ENCODE results near the gene ELK3.

Gene ELK3

GRCh38 chr12:96193725-96194575 lies at the start of gene ELK3:
TSS of gene ELK3 (plus strand) at chr12:96194375.
- Histone ChIP-seq H3K4me1 (ENCODE audit: control insufficient read depth in 5 of 5, insufficient read depth in 5 of 5, low read length in 5 of 5) (peaks cover 5 to 46% (median 25%) of the 10 kb centered on the region in 5 donors), H3K27ac (ENCODE audit: low read depth, low read length) (peak within 1 kb of the TSS; percentile 91), H3K9ac (ENCODE audit: low read length in 5 of 5) (peak within 1 kb of the TSS; percentile 16 to 94 (median 83)), H3K36me3 (ENCODE audit: control insufficient read depth in 5 of 5, insufficient read depth in 5 of 5, low read length in 5 of 5) (no peaks in the 10 kb centered on the region), H3K9me3 (ENCODE audit: control insufficient read depth in 5 of 5, low read length in 5 of 5) (no peaks in the 10 kb centered on the region), H3K27me3 (ENCODE audit: control insufficient read depth in 5 of 5, insufficient read depth in 4 of 5, low read length in 5 of 5) (no peaks in the 10 kb centered on the region), H3K4me3 (ENCODE audit: low read depth in 1 of 5, low read length in 5 of 5) (peak within 1 kb of the TSS; percentile 85 to 98 (median 95))

- no peaks in the 10 kb centered on the region for H3K9me3 ChIP-seq (ENCODE audit: control insufficient read depth in 5 of 5, low read length in 5 of 5)
- H3K27me3 ChIP-seq (ENCODE audit: control insufficient read depth in 5 of 5, insufficient read depth in 4 of 5, low read length in 5 of 5): peaks cover 0 to 2% (median 0%) of the 10 kb centered on the region in 5 donors
- H3K27ac ChIP-seq (ENCODE audit: low read depth, low read length): no peak overlapping the region
- no peak overlapping the region for H3K9ac ChIP-seq (ENCODE audit: low read length in 5 of 5)
- H3K4me3 ChIP-seq (ENCODE audit: low read depth in 1 of 5, low read length in 5 of 5): no peak overlapping the region
- peaks cover 0 to 11% (median 3%) of the 10 kb centered on the region in 5 donors for H3K4me1 ChIP-seq (ENCODE audit: control insufficient read depth in 5 of 5, insufficient read depth in 5 of 5, low read length in 5 of 5)
- no peaks in the 10 kb centered on the region for H3K36me3 ChIP-seq (ENCODE audit: control insufficient read depth in 5 of 5, insufficient read depth in 5 of 5, low read length in 5 of 5)
These were observed 47.4 kb upstream of the ELK3 start for GRCh38 chr12:96146747-96147146.

GRCh38 chr12:96150442-96150841 lies 43.7 kb upstream of the ELK3 start:
- no peaks in the 10 kb centered on the region for H3K36me3 ChIP-seq (ENCODE audit: control insufficient read depth in 5 of 5, insufficient read depth in 5 of 5, low read length in 5 of 5)
- H3K9me3 ChIP-seq (ENCODE audit: control insufficient read depth in 5 of 5, low read length in 5 of 5): no peaks in the 10 kb centered on the region

GRCh38 chr12:96152164-96152563 lies 42.0 kb upstream of the ELK3 start:
- Histone ChIP-seq H3K9me3 (ENCODE audit: control insufficient read depth in 5 of 5, low read length in 5 of 5) (no peaks in the 10 kb centered on the region), H3K4me3 (ENCODE audit: low read depth in 1 of 5, low read length in 5 of 5) (no peak overlapping the region), H3K9ac (ENCODE audit: low read length in 5 of 5) (no peak overlapping the region), H3K27ac (ENCODE audit: low read depth, low read length) (no peak overlapping the region), H3K27me3 (ENCODE audit: control insufficient read depth in 5 of 5, insufficient read depth in 4 of 5, low read length in 5 of 5) (peaks cover 0 to 2% (median 0%) of the 10 kb centered on the region in 5 donors), H3K36me3 (ENCODE audit: control insufficient read depth in 5 of 5, insufficient read depth in 5 of 5, low read length in 5 of 5) (no peaks in the 10 kb centered on the region), H3K4me1 (ENCODE audit: control insufficient read depth in 5 of 5, insufficient read depth in 5 of 5, low read length in 5 of 5) (no peaks in the 10 kb centered on the region)

More at GRCh38 chr12:96150442-96150841, 43.7 kb upstream of the ELK3 start:
- Histone ChIP-seq H3K4me1 (ENCODE audit: control insufficient read depth in 5 of 5, insufficient read depth in 5 of 5, low read length in 5 of 5) (no peaks in the 10 kb centered on the region), H3K27me3 (ENCODE audit: control insufficient read depth in 5 of 5, insufficient read depth in 4 of 5, low read length in 5 of 5) (peaks cover 0 to 2% (median 0%) of the 10 kb centered on the region in 5 donors), H3K4me3 (ENCODE audit: low read depth in 1 of 5, low read length in 5 of 5) (no peak overlapping the region), H3K9ac (ENCODE audit: low read length in 5 of 5) (no peak overlapping the region), H3K27ac (ENCODE audit: low read depth, low read length) (no peak overlapping the region)

GRCh38 chr12:96153131-96153725 lies 40.9 kb upstream of the ELK3 start:
- Histone ChIP-seq H3K27me3 (ENCODE audit: control insufficient read depth in 5 of 5, insufficient read depth in 4 of 5, low read length in 5 of 5) (no peaks in the 10 kb centered on the region), H3K36me3 (ENCODE audit: control insufficient read depth in 5 of 5, insufficient read depth in 5 of 5, low read length in 5 of 5) (no peaks in the 10 kb centered on the region), H3K9me3 (ENCODE audit: control insufficient read depth in 5 of 5, low read length in 5 of 5) (no peaks in the 10 kb centered on the region), H3K4me3 (ENCODE audit: low read depth in 1 of 5, low read length in 5 of 5) (no peak overlapping the region), H3K27ac (ENCODE audit: low read depth, low read length) (no peak overlapping the region), H3K4me1 (ENCODE audit: control insufficient read depth in 5 of 5, insufficient read depth in 5 of 5, low read length in 5 of 5) (no peaks in the 10 kb centered on the region), H3K9ac (ENCODE audit: low read length in 5 of 5) (no peak overlapping the region)

GRCh38 chr12:96155181-96155580 lies 39.0 kb upstream of the ELK3 start:
- Histone ChIP-seq H3K36me3 (ENCODE audit: control insufficient read depth in 5 of 5, insufficient read depth in 5 of 5, low read length in 5 of 5) (no peaks in the 10 kb centered on the region), H3K9me3 (ENCODE audit: control insufficient read depth in 5 of 5, low read length in 5 of 5) (no peaks in the 10 kb centered on the region), H3K27ac (ENCODE audit: low read depth, low read length) (no peak overlapping the region), H3K4me3 (ENCODE audit: low read depth in 1 of 5, low read length in 5 of 5) (no peak overlapping the region), H3K9ac (ENCODE audit: low read length in 5 of 5) (no peak overlapping the region), H3K4me1 (ENCODE audit: control insufficient read depth in 5 of 5, insufficient read depth in 5 of 5, low read length in 5 of 5) (no peaks in the 10 kb centered on the region), H3K27me3 (ENCODE audit: control insufficient read depth in 5 of 5, insufficient read depth in 4 of 5, low read length in 5 of 5) (no peaks in the 10 kb centered on the region)

GRCh38 chr12:96155781-96156180 lies 38.4 kb upstream of the ELK3 start:
- no peaks in the 10 kb centered on the region for H3K9me3 ChIP-seq (ENCODE audit: control insufficient read depth in 5 of 5, low read length in 5 of 5)
- no peak overlapping the region for H3K27ac ChIP-seq (ENCODE audit: low read depth, low read length)
- no peaks in the 10 kb centered on the region for H3K36me3 ChIP-seq (ENCODE audit: control insufficient read depth in 5 of 5, insufficient read depth in 5 of 5, low read length in 5 of 5)
- H3K27me3 ChIP-seq (ENCODE audit: control insufficient read depth in 5 of 5, insufficient read depth in 4 of 5, low read length in 5 of 5): no peaks in the 10 kb centered on the region
- no peaks in the 10 kb centered on the region for H3K4me1 ChIP-seq (ENCODE audit: control insufficient read depth in 5 of 5, insufficient read depth in 5 of 5, low read length in 5 of 5)
- no peak overlapping the region for H3K4me3 ChIP-seq (ENCODE audit: low read depth in 1 of 5, low read length in 5 of 5)
- H3K9ac ChIP-seq (ENCODE audit: low read length in 5 of 5): no peak overlapping the region

- no peaks in the 10 kb centered on the region for H3K27me3 ChIP-seq (ENCODE audit: control insufficient read depth in 5 of 5, insufficient read depth in 4 of 5, low read length in 5 of 5)
- H3K36me3 ChIP-seq (ENCODE audit: control insufficient read depth in 5 of 5, insufficient read depth in 5 of 5, low read length in 5 of 5): no peaks in the 10 kb centered on the region
- H3K4me1 ChIP-seq (ENCODE audit: control insufficient read depth in 5 of 5, insufficient read depth in 5 of 5, low read length in 5 of 5): no peaks in the 10 kb centered on the region
- no peaks in the 10 kb centered on the region for H3K9me3 ChIP-seq (ENCODE audit: control insufficient read depth in 5 of 5, low read length in 5 of 5)
- no peak overlapping the region for H3K9ac ChIP-seq (ENCODE audit: low read length in 5 of 5)
- no peak overlapping the region for H3K4me3 ChIP-seq (ENCODE audit: low read depth in 1 of 5, low read length in 5 of 5)
- H3K27ac ChIP-seq (ENCODE audit: low read depth, low read length): no peak overlapping the region
These were observed 38.0 kb upstream of the ELK3 start for GRCh38 chr12:96156211-96156610.

GRCh38 chr12:96157427-96157826 lies 36.7 kb upstream of the ELK3 start:
- no peak overlapping the region for H3K4me3 ChIP-seq (ENCODE audit: low read depth in 1 of 5, low read length in 5 of 5)
- no peak overlapping the region for H3K9ac ChIP-seq (ENCODE audit: low read length in 5 of 5)
- H3K9me3 ChIP-seq (ENCODE audit: control insufficient read depth in 5 of 5, low read length in 5 of 5): no peaks in the 10 kb centered on the region
- no peaks in the 10 kb centered on the region for H3K4me1 ChIP-seq (ENCODE audit: control insufficient read depth in 5 of 5, insufficient read depth in 5 of 5, low read length in 5 of 5)
- H3K27me3 ChIP-seq (ENCODE audit: control insufficient read depth in 5 of 5, insufficient read depth in 4 of 5, low read length in 5 of 5): no peaks in the 10 kb centered on the region
- H3K36me3 ChIP-seq (ENCODE audit: control insufficient read depth in 5 of 5, insufficient read depth in 5 of 5, low read length in 5 of 5): no peaks in the 10 kb centered on the region
- no peak overlapping the region for H3K27ac ChIP-seq (ENCODE audit: low read depth, low read length)

All from subcutaneous abdominal adipose tissue (tissue), 5 donors.